ENCODE data around the gene CS. TPM values are rescaled to one million over a fixed set of nuclear protein-coding genes. Genes with fewer than 3 reads are reported as not detected.

The CS gene
- total RNA-seq, 1 experiment from 2014 or later = 250 TPM

GRCh38 chr12:56326126-56326525, 26.0 kb upstream of the CS start:
- Mint-ChIP-seq H3K27ac (no peak overlapping the region; a peak in 1 of 7 replicates), H3K4me3 (no peak overlapping the region), H3K4me1 (no peaks in the 10 kb centered on the region), H3K9me3 (no peaks in the 10 kb centered on the region), H3K36me3 (ENCODE audit: insufficient read depth in 1 of 3, low read depth in 3 of 3) (peaks cover 6 to 51% (median 42%) of the 10 kb centered on the region in 3 experiments; a peak in 6 of 7 replicates), H3K27me3 (ENCODE audit: low read depth) (no peaks in the 10 kb centered on the region)
- H3K23me2 ChIP-seq (ENCODE audit: insufficient read length, low read depth, low read length, poor library complexity, severe bottlenecking) = no peaks in the 10 kb centered on the region
- H2BK20ac ChIP-seq (ENCODE audit: low read depth, low read length, poor library complexity, severe bottlenecking) = no peak overlapping the region
- no peaks in the 10 kb centered on the region for H3K4me1 ChIP-seq (ENCODE audit: insufficient read depth, low read length)
- no peaks in the 10 kb centered on the region for H4K20me1 ChIP-seq (ENCODE audit: control insufficient read depth, insufficient read depth, insufficient read length)
- no peak overlapping the region for H2BK5ac ChIP-seq (ENCODE audit: insufficient read length, low read length)
- no peak overlapping the region for H2AK5ac ChIP-seq (ENCODE audit: insufficient read length, low read length)
- H3K27me3 ChIP-seq (ENCODE audit: insufficient read depth, low read length) = no peaks in the 10 kb centered on the region
- H3K9me3 ChIP-seq (ENCODE audit: control insufficient read depth, low read depth, low read length) = no peaks in the 10 kb centered on the region
- H3K4me2 ChIP-seq (ENCODE audit: insufficient read depth, insufficient read length, low read length) = no peak overlapping the region
- H3K79me2 ChIP-seq (ENCODE audit: insufficient read depth, low read length) = no peaks in the 10 kb centered on the region
- H3K4ac ChIP-seq (ENCODE audit: low read depth, low read length) = no peak overlapping the region
- H3K27ac ChIP-seq (ENCODE audit: insufficient read length, low read depth, low read length) = no peak overlapping the region
- DNase-seq = no peak
- H3K14ac ChIP-seq (ENCODE audit: insufficient read depth, low read length) = no peak overlapping the region
- no peak for TF ChIP-seq CTCF (conservative IDR thresholded peaks at IDR 0.05)
- no peak overlapping the region for H4K8ac ChIP-seq (replicated peaks; ENCODE audit: insufficient read length, low read depth, low read length)
- no peak overlapping the region for H3K9ac ChIP-seq (ENCODE audit: extremely low read depth, insufficient read length, low read length)
- H2AFZ ChIP-seq (ENCODE audit: low read length) = no peak overlapping the region
- H4K5ac ChIP-seq (ENCODE audit: insufficient read length, low read depth, low read length) = no peak overlapping the region
- H3K23ac ChIP-seq (ENCODE audit: insufficient read length, low read depth, low read length) = no peak overlapping the region
- no peak overlapping the region for H2BK15ac ChIP-seq (ENCODE audit: low read depth, low read length)
- H2BK120ac ChIP-seq (ENCODE audit: low read depth, low read length, poor library complexity, severe bottlenecking) = no peak overlapping the region
- H4K91ac ChIP-seq (ENCODE audit: insufficient read length, low read depth, low read length) = no peak overlapping the region
- no peak overlapping the region for H3T11ph ChIP-seq (ENCODE audit: low read length)
- no peak overlapping the region for H3K56ac ChIP-seq (ENCODE audit: insufficient read length, low read depth, low read length)
- H3K18ac ChIP-seq (ENCODE audit: insufficient read length, low read depth, low read length) = no peak overlapping the region
- no peaks in the 10 kb centered on the region for H3K79me1 ChIP-seq (ENCODE audit: insufficient read depth, low read depth, low read length, poor library complexity, severe bottlenecking)
- WGBS (ENCODE audit: extremely low coverage, insufficient read length, low lambda C conversion rate) = no CpG with 5 or more reads among the region's 8 CpGs
- no peak overlapping the region for H2BK12ac ChIP-seq (ENCODE audit: insufficient read length, low read depth, low read length)

Data from H9 (cell line).